Islet precursor cell (in vitro differentiated cells): ENCODE results near the gene FAXC.
"Not testable (repeated sequence)": the region's sequence is repeated elsewhere in the genome, so short reads cannot be mapped to it uniquely, and the experiment has no call there.

Experiments
- DNase-seq: peaks from one replicate; pipeline ENCODE4 v3.0.0-alpha.2; 2018

FAXC gene

DNA sequence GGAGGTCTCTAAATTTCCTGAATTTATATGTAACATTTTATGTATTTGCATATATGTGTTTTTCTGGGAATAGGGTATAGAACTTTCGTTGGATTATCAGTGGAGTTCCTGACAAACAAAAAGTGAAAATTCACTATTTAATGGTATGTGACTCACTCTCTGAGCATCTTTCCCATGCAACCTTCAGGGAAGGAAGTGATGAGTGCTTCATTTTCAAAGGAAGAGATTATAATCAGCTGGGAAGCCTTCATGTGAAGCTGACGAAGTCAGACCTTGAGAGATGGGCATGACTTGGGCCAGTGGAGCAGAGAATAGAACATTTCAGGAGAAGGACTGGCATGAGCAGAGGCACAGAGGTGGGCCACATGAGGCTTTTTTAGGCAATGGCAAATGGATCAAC lies 72.7 kb downstream of the FAXC start:
- DNase-seq: no peak

DNA sequence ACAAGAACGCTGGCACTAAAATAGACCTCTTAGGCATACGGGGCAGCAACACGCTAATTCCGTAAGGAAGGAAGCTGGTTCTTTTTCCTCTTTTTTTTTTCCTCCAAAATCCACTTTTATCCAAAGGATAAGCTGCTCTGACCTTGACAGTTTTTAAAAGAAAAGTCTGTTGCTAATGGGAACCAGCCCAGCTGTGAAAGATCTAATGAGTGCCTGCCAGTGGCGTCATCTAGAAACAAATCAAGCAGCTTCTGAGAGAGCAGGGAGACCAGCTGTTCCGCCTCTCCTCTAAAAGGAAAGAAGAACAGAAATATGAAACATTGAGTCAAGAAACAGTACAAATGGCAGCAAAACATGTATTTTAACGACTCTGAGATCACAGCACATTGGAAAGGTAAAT lies 78.6 kb downstream of the FAXC start:
- DNase-seq: no peak

DNA sequence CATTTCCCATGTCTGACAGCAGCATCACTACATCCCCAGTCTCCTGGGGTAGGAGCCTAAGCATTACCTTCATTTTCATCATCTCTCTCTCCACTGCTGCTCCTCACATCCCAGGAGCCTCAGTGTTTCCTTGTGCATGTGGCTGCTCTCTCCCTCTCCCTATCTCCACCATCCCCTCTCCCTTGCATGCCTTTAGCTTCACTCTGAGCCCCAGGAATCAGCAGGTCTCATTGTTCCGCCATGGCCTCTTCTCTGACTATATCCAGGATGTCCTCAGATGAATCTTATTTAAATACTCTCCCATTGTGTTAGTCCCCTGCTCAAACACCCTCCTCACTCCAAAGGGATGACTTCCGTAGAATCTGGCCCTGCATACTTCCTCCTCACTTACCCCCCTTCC lies 79.4 kb downstream of the FAXC start:
- no peak for DNase-seq

DNA sequence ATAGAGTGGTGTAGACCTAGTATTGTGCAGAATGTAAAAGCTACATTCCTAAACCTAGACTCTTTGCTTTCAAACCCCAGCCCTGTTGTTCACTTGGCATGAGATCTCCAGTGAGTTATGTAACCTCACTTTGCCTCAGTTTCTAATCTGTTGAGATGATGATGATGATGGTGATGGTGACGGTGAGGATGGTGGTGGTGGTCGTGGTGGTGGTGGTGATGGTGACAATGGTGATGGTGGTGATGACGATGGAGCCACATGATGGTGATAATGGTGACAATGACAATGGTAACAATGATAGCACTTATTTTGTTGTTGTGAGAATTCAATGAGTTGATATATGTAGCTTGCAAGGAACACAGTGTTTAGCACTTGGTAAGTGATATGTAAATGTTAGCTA lies 80.3 kb downstream of the FAXC start:
- DNase-seq: no peak

DNA sequence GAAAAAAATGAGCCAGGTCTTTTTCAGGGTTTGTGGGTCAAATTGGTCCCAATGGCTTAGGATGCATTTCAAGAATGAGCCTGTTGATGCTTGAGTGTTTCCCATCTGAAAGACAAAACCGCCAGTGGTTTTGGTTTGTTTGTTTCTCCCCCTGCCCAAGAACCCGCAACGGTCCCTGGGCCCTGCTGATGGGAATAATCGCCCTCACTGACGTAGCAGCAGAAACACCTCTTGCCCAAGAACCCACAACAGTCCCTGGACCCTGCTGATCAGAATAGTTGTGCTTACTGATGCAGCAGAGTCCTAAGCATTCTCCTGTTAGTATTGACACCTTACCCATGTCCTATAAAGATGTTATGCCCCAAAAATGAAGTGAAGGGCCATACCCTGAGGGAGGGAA lies 82.5 kb downstream of the FAXC start:
- not testable (repeated sequence) for DNase-seq

DNA sequence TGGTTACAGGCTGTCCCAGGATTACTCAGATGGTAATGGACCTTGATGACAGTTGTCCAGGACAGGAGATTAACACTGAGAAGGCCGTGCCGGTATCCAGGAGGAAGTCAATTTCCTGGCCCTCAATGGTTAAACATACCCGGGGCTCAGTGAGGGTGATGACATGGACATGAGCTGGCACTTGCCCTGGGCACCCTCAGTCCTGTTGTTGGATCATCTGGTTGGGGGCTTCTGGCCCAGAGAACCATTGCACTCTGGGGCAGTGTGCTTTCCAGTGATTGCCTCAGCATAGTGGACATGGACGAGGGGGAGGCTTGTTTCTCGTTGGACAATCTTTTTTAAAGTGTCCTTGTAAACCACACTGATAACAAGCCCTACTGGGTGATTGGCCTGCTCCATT lies 84.0 kb downstream of the FAXC start:
- not testable (repeated sequence) for DNase-seq

DNA sequence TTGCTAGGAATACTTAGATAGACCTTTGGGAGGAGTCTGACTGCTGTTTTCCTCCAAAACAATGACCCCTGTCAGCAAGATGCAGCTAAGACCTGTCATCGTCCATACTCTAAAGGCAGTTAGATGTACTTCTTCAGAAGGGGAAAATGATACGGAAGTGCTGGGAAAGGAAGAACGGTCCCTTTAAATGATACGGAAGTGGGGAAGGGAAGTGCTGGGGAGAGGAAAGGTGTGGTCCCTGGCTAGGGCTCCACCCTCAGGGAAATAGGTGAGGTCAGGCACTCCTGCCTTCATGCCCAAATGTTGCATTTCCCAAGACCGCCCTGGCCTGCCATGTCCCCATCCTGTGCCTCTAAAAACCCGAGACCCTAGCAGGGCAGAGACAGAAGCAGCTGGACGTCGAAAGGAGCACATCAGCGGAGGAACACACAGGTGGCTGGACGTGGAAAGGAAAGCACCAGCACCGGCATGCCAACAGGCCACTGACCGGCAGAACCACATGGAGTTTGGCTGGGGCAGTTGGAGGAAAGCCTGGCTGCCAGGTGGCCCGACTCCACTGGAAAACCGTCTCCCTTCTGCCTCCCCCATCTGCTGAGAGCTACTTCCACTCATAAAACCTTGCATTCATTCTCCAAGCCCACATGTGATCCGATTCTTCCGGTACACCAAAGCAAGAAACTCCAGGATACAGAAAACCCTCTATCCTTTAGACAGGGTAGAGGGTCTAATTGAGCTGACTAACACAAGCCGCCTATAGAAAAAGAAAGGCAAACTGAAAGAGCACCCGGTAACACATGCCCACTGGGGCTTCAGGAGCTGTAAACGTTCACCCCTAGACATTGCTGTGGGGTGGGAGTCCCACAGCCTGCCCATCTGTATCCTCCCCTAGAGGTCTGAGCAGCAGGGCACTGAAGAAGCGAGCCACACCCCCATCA lies 94.6 kb downstream of the FAXC start:
- no peak for DNase-seq

DNA sequence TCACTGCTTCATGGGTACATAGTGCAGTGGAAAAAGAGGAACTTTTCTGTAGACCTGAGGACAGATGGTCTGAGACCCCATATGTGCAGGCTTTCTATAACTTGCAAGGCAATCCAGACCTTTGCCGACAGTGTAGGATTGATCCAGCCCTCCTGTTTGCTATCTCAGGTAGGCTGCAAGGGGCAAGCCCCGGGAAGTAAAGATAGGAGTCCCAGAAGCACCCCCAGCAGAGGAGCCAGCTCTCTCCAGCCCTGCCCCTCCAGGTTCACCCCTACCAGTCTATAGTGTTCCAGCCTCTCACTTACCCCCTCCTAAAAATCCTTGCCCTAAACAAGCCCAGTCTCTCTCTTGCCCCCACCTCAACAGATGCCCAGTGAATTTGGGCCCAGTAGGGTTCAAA lies 96.2 kb downstream of the FAXC start:
- DNase-seq: no peak

DNA sequence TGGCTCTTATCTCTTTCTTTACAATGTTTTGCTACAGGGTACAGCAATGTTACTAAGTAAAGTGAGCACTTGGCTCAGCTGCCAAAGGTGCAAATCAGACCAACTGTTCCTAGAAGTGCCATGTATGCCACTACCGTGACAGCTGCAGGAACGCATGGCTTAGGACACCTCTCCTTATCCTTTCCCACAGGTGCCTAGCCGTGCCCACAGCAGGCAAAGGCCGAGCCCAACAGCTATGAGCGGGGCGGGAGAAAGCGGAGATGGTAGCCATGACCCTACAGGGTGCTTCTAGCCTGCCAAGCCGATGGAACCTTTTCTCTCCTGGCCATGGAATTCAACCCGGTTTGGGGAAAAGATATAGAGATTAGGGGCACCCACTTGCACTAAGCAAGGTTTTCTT lies 97.1 kb downstream of the FAXC start:
- DNase-seq: no peak

DNA sequence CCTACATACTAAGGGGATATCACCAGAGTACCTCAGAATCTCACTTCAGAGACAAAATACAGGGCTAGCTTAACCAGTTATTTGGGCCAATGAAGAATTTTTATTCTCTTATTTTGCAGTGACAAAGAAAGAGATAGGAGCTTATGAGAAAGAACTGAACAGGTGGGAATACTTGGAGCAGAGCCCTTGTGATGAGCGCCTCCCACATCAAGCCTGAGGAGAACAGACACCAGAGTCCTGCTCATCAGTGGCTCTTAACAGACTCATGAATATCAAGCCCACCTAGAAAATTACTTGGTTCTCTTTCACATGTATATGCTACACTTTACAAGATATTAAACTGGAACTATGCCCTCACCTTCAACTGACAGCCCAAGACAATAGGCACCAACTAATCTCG lies 99.0 kb downstream of the FAXC start:
- DNase-seq: no peak

DNA sequence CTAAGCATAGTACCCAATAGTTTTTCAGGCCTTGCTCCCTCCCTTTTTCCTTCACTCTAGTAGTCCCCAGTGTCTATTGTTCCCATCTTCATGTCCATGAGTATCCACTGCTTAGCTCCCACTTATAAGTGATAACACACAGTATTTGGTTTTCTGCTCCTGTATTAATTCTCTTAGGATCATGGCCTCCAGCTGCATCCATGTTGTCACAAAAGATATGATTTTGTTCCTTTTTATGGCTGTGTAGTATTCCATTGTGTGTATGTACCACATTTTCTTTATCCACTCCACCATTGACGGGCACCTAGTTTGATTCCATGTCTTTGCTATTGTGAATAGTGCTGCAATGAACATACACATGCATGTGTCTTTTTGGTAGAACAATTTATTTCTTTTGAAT lies 102.9 kb downstream of the FAXC start:
- DNase-seq: no peak

DNA sequence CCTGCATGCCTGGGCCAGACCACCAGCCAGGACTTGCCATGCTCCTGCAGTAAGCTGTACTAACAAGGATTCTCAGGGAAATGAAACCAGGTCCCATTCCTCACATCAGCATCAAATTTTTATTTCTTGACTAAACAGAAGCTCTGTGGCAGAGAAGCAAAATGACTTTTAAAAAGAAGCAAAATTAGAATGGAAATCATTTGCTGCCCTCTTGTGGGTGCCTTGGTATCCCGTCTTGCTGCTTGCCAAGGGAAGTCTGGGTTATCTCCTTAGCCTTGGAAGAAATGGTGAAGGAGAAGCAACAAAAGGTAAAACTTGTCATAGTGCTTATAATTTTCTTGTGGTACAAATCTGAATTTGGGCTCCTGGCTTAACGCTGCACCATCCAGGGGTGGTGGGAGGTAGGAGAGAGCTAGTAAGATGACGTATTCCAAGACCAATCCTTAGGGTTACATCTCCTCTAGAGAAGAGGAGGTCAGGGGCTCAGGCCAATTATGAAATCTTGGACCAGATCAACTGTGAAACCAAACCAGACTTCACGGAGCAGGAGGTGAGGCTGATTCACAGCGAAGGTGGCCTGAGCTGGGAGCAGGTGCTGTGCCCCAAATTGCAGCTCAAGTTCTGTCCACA lies 107.5 kb downstream of the FAXC start:
- peak; percentile 65 for DNase-seq

DNA sequence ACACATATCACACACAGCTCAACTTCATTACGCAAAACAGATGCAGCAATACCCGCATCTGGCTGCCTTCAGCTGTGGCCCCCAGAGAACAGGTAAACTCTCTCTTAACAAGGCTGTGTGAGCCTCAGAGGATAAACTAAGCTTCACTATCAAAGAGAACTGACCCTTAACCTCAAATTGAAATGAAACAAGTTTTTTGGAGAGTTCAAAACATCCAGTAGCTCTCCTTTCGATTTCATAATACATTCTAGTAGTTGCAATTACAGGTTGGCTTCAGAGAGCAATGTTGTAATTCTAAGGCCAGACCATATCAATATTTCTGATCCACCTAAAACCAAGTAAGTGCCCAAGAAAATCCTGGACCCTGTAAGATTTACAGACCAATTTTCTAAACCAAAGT lies 113.5 kb downstream of the FAXC start:
- DNase-seq: no peak

DNA sequence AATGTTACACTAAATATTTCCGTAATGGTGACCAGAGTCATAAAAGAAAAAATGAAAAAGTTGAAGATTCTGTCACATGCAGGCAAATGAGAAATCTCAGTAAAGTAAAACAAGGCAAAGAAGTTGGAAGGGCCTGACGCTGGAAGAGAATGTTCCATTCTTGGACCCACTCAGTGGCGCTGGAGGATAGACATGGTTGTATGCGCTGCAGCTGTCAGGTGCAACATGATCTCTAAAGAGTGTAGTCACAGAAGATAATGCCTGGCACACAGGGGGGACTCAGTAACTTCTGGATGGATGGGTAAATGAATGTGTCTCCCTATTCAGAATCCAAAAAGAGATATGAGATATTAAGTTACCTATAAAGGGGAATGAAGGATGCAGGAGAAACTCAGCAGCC lies 116.3 kb downstream of the FAXC start:
- DNase-seq: no peak

DNA sequence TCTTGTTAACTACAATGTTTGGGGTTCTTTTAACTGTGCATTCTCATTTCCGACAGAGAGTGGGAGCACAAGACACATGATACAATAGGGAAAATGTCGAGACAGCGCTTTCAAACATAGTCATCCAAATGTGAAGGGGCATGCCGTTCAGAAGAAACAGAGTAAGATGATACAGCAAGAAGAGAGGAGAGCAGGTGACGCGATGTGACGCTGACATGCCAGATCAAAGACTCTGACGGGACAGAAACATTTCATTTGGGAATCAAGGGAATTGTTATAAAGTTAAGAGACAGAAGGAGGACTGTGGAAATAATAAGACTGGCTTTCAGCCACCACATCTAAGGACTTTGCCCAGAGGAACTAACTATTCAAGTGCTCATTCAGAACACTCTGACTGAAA lies 117.4 kb downstream of the FAXC start:
- DNase-seq: no peak

DNA sequence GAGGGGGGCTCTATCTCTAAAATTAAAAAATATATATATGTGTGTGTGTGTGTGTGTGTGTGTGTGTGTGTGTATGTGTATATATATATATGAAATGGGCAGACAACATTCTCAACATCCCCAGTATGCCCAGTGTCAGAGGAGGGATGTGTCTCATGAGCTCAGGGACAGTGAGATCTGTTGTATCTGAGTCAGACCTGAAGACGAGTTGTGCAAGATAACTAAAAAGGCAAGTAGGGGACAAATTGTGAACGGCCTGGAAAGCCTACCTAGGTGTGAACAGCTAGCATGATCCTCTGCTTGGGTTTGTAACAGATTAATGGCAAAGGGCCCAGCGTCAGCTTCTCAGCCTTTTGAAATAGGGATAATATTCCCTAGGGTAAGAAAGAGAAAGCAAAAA lies 124.3 kb downstream of the FAXC start:
- DNase-seq: no peak
